NCI-H510A treated with DMSO at 0.1 percent for 48 hours (cell line): ENCODE results near the gene MRPL12.

Experiments
- DNase-seq: peaks from one replicate; lab custom pipeline; 2025; lab: John Stamatoyannopoulos, UW

Gene MRPL12

GRCh38 chr17:81682565-81683207 is 20.5 kb upstream of the MRPL12 start:
- DNase-seq: no peak

GRCh38 chr17:81683208-81683583 is 20.0 kb upstream of the MRPL12 start:
- no peak for DNase-seq

DNA sequence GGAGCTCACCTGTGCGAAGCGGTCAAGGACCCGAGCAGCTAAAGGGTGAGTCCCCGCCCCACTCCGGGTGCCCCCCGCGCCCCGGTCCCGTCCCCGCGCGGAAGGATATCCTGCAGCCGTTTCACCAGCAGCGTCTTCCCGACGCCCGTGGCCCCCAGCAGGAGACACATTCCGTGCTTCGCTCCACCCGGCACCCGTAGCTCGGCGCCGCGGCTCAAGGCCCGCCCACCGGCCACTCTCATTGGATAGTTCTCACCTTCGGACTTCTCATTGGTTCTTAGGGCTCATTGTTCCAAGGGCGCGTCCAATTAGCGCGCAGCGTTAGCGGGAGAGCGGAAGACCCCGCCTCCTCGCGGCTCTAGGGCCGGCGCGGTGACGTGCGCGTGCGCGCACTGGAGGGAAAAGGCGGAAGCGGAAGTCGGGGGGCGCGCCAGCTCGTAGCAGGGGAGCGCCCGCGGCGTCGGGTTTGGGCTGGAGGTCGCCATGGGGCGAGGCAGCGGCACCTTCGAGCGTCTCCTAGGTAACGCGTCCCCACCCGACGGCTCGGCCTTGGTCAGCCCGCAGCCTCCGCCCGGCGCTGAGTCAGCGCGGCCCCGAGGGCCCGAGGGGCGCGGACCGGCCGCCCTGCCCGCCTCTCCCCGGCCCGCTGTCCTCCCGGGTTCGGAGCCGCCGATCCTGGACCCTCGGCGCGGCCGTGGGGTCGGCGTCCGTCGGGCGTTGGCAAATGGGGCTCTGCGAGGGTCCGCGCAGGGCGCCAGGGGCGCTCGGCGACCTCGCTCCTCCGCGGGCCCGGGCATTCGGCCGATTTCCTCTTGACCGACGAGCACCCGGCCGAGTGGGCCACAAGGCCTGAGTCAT is 19.4 kb upstream of the MRPL12 start, which contains the start of the genes ARL16 and HGS:
ARL16 (minus strand) TSS at position 214 of the 858 bp plus-strand sequence; CDS start at position 170, 44 bp downstream.
HGS (plus strand) TSS at position 428 of the 858 bp plus-strand sequence; CDS start at position 484, 56 bp downstream.
- peak; percentile 96 for DNase-seq

DNA sequence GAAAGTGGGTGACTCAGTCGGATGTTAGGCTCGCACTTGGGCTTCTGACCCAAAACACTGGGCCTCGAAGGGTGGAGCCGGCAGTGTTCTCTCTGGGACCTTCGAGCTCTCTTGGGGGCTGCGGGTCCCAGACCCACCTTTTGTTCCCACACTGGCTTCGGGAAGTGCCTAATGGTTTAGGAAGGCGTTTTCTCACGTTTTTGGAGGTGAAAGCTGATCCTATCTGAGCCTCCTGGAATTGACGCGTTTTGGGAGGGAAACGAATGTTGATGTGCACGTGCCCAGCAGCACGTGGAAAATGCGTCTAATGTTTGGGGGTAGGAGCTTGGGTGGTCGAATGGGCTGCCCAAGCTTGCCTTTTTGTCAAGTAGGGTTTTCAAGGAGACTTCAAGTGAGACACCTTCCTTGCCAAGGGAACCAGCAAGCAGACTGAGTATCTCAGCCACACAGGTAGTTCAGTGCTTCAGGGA is 18.7 kb upstream of the MRPL12 start:
- DNase-seq: no peak

GRCh38 chr17:81685108-81685507 is 18.1 kb upstream of the MRPL12 start:
- DNase-seq: no peak

GRCh38 chr17:81686614-81687013 is 16.6 kb upstream of the MRPL12 start:
- no peak for DNase-seq

DNA sequence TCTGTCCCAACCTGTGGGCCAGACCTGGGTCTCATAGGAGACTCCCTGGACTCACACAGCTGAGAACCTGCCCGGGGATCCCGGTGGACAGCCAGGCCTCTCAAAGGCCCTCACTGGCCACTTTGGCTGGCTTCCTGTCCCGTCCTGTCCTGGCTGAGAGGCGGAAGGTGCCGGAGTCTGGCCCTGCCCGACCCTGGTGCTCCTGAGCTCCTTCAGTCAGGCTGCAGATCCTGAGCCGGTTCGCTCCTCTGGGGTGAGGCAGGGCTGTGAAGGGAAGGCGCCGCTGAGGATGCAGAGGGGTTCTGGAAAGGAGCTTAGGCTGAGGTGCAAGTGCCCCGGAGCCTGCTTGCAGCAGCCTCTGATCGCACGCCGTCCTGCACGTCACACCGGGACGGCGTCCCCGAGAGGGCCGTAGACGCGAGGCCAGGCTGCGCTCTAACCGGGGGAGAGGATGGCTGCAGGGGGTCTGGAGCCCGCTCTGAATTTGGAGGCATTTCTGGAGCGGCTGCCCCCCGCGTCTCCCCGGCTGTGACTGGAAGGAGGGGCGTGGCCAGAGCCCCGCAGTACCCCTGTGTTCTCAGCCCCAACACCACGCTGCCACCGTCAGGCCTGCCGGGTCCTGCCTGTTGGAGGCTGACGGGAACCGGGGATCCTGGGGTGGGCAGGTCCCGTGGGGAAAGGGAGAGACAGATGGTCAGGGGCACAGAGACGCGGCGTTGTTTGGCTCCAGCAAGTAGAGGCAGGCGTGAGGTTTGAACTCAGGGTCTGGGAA is 15.2 kb upstream of the MRPL12 start:
- no peak for DNase-seq

DNA sequence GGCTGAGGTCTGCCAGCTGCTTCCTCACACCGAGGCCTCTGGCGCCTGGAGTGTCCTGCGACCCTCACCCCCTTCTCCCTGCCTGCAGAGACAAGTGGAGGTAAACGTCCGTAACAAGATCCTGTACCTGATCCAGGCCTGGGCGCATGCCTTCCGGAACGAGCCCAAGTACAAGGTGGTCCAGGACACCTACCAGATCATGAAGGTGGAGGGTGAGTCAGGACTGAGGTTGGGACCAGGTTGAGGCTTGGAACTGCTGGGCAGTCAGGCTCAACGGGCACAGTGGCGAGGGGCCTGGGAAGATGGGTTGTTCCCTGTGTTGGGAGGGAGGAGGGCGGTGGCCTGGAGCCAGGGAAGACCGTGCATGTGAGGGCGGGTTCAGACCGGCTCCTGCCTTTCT is 14.6 kb upstream of the MRPL12 start:
- no peak for DNase-seq

GRCh38 chr17:81690066-81690465 is 13.1 kb upstream of the MRPL12 start:
- no peak for DNase-seq

- no peak for DNase-seq
Measured at GRCh38 chr17:81690549-81690948, 12.6 kb upstream of the MRPL12 start.

- DNase-seq: no peak
Measured at GRCh38 chr17:81691196-81691595, 12.0 kb upstream of the MRPL12 start.

- no peak for DNase-seq
Measured at GRCh38 chr17:81691608-81692007, 11.6 kb upstream of the MRPL12 start.

DNA sequence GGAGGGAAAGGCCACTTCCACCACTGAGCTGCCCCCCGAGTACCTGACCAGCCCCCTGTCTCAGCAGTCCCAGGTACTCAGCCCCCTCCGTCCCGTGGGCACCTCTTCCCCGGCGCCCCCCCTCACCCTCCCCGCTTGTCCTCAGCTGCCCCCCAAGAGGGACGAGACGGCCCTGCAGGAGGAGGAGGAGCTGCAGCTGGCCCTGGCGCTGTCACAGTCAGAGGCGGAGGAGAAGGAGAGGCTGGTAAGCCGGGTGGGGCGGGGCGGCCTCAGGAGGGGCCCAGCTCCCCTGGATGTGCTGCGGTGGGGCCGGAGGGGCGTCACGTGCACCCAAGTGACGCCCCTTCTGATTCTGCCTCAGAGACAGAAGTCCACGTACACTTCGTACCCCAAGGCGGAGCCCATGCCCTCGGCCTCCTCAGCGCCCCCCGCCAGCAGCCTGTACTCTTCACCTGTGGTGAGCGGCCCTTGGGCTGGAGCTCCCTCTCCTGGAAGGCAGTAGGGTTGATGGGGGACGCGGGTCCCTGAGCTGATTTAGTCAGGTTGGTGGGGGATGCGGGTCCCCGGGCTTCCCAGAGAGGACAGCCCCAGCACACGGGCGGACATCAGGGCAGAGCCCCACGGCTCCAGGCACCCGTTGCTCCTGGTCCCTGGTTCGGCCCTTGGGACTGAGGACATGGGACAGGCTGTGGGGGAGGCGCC is 9.5 kb upstream of the MRPL12 start:
- DNase-seq: no peak

GRCh38 chr17:81694810-81695209 is 8.4 kb upstream of the MRPL12 start:
- DNase-seq: no peak

DNA sequence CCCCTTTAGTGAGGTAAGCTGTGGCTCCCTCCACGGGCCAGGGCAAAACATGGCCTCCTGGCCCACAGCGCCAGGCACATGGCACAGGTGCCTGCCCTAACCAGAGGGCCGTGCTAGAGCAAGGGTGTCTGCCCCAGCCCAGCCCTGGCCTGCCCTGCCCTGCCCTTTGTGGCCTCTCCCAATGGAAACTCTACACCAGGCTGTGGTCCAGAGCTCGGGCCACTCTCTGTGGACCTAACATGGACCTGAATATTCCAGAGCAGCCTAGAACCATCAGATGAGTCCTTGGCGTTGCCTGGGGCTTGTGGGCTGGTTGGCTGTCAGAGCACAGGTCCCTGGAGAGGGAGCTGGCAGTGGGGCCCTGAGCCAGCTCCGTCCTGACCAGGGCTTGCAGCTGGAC is 8.0 kb upstream of the MRPL12 start:
- DNase-seq: no peak

DNA sequence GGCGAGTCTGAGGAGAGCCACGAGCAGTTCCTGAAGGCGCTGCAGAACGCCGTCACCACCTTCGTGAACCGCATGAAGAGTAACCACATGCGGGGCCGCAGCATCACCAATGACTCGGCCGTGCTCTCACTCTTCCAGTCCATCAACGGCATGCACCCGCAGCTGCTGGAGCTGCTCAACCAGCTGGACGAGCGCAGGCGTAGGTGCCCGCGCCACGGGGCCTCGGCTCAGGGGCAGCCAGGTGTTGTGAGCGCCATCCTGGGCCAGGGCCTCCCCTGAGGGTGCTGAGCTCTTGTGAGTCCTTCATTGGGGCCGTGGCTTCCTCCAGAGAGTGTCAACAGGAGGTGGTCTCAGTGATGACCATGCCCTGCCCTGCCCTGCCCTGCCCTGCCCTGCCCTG is 7.4 kb upstream of the MRPL12 start:
- no peak for DNase-seq

DNA sequence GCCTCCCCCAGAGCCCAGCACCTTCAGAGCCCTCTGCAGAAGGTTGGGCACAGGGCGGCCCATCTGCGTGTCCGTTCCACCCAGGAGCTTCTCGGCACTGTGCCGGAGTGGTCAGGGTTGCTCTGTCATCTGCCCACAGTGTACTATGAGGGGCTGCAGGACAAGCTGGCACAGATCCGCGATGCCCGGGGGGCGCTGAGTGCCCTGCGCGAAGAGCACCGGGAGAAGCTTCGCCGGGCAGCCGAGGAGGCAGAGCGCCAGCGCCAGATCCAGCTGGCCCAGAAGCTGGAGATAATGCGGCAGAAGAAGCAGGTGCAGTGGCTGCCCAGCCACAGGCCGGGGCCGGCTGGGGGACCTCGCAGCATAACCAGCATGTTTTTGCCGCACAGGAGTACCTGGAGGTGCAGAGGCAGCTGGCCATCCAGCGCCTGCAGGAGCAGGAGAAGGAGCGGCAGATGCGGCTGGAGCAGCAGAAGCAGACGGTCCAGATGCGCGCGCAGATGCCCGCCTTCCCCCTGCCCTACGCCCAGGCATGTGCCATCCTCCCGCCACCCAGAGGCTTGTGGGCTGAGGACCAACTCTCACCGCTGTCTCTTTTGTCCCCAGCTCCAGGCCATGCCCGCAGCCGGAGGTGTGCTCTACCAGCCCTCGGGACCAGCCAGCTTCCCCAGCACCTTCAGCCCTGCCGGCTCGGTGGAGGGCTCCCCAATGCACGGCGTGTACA is 6.8 kb upstream of the MRPL12 start:
- DNase-seq: no peak

- no peak for DNase-seq
Measured at GRCh38 chr17:81697261-81698044, 5.7 kb upstream of the MRPL12 start.

GRCh38 chr17:81700353-81701287 is 2.5 kb upstream of the MRPL12 start:
- no peak for DNase-seq
